Putamen (tissue), 1 donor: Measurements from ENCODE around the gene MAN2A1.

Experiments
- DNase-seq: peaks from one replicate; pipeline ENCODE4 v3.0.0-alpha.2; 2016; ENCODE audit warnings: low spot score

MAN2A1 gene

DNA sequence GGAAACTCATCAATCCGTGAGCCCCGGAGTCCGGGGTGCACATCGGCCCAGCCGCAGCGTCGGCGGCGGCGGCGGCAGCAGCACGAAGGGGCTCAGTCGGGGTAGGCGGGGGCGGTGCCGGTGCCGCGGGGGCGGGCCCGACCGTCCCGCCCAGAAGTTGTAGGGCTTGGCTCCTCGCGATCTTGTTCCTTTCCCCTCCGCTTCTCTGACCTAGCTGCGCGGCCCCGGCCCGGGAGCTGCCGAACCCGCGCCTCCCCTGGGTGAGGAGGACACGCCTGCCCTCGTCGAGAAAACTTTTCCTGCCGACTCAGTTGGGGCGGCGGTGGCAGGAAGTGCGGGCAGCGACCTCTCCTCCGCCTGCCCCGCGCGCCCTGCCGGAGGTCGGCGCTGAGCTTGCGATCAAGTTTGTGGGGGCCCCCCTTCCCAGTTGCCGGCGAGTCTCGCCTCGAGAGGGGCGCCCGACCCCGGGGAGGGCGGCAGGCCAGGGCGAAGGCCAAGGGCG, at the start of gene MAN2A1:
MAN2A1 (plus strand) TSS at position 188 of the 502 bp plus-strand sequence. CDS start 491 bp downstream, outside the sequence.
- peak; percentile 80 for DNase-seq

DNA sequence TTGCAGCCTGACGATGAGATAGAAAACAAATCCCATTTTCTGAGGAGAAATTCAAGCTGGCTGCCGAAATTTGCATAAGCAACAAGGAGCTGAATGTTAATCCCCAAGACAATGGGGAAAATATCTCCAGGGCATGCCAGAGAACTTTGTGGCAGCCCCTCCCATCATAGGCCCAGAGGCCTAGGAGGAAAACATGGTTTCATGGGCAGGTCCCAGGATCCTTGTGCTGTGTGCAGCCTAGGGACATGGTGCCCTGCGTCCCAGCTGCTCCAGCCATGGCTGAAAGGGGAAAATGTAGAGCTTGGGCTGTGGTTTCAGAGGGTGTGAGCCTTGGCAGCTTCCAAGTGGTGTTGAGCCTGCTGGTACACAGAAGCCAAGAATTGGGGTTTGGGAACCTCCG, 48.8 kb upstream of the MAN2A1 start:
- no peak for DNase-seq

DNA sequence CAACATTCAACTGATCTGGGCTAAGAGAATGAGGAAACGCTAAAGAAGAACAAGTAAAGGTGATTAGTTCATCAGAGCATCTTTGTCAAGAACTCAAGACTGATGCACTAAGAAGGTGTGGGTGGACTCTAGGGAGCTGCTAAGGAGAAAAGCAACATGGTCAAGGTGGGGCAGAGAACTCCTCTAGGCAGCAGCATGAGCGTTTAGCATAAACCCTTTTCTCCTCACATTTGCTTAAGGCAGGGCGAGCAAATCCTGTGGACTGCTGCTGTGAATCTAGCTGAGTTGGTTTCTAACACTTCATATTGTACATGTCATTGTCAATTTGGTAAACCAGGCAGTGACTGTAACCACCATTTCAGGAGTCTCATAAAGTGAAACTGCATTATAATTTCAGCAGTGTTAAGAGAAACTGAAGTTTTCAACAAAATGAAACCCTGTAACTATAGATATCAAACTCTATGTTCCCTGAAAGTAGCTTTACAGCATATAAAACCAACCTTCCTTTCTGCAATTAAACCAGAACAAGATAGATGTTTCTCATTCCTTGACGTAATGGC, 45.9 kb upstream of the MAN2A1 start:
- no peak for DNase-seq

DNA sequence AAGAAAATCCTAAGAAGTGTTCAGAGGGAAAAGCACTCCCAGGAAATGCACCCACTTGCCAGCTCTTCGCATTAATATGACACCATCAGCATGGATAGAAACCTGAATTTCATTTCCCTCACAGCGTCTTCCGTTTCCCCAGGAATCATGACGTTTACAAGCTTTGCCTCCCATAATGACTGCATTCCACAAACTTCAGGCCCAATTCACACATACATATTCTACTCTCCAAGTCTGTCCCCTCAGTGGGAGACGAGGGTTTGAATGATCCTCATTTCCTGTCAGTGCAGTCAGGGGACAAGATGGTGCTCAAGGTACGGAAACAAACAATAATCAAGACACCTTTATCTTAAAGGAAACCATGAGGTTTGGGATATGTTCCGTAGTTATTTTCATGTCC, 44.9 kb upstream of the MAN2A1 start:
- DNase-seq, result no peak

DNA sequence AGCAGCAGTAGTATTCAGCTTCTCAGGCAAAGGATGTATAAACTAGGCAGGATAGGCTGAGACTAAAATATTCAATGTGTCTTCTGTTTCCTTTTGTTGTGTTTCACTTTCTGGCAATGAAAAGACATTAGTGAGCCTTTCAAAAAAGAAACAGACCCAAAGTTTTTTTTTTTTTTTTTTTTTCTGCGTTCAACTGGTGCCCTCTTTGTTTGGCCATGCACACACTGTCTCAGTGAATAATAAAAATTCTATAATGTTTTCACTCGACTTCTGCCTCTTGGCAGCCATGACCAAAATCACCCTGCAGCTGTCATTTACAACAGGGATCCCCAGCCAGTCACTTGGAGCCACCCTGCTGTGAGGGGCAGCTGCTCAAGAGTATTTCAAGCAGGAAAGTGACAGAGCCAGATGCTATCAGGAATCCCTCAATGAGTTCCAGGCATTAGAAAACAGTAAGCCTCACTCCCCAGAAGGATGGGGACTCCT, 44.0 kb upstream of the MAN2A1 start:
- DNase-seq, result peak; percentile 72

DNA sequence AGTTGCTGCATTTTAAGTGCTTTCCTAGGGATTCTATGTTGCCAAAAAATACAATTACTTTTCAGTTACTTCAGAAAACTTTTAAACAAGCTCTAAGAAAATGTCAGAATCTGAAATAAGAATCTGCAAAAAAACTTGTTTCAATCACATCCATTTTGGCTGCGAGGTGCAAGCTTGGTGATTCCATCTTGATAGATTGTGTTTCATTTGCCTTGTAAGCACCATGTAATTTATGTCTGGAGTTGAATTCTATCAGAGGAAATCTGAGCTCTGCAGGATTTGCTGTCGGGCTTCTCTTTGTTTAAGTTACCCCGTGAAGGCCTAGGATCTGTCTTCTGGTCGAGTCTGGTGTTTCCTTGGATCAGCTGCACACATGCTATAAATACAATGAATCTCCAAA, 40.4 kb upstream of the MAN2A1 start:
- DNase-seq, result no peak

DNA sequence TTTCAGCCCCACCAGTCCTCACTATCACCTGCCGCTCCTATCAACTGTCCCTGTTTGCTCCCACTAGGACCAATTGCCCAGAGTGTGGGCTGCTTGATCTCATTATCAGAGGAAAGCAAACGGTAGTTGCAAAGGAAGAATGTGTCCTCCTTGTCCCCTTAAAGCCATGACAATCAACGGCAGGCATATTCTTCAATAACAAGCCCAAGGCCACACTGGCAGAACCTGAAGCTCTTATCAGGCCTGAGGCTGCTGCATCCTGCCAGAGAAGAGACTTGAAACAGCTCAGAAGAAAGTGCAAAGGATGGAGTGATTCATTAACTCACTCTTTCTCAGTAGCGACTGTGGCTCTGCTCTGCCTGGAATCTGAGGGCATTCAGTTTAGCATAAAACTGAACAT, 39.2 kb upstream of the MAN2A1 start:
- DNase-seq, result no peak

DNA sequence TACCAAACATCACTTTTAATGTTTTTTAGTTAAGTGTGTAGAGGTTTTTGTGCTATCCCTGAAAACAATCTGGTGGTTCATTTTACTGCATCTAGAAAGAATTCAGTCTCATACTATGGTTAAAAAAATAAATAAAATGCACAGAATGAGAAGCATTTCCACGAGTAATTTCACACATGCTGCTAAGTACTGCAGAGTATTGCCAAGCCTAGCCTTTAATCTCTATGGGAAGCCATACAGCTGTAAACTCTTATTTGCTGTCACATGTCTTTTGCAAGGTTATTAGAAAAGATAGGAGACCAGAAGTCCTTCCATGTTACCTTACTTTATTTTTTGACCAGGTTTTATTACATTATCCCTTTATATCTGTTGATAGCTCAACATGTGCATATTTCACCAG, 37.6 kb upstream of the MAN2A1 start:
- no peak for DNase-seq

DNA sequence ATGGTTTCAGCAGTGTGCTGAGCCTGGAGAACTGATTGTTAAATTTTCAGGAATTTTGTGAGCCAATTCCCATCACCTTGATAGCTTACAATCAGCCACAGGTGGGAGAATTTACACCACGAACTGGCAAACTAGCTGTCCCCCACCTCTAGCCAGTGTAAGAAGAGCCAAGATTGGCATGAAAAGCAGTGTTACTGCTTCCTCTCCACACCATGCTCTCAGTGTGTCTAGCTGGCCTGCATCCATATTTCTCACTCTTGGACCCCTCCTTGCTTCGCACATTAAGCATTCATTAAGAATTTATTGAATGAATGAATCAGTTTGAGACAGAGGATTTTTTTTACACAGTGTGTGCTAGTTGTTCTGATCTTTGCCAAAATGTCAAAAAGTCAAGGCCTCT, 36.7 kb upstream of the MAN2A1 start:
- DNase-seq, result no peak

DNA sequence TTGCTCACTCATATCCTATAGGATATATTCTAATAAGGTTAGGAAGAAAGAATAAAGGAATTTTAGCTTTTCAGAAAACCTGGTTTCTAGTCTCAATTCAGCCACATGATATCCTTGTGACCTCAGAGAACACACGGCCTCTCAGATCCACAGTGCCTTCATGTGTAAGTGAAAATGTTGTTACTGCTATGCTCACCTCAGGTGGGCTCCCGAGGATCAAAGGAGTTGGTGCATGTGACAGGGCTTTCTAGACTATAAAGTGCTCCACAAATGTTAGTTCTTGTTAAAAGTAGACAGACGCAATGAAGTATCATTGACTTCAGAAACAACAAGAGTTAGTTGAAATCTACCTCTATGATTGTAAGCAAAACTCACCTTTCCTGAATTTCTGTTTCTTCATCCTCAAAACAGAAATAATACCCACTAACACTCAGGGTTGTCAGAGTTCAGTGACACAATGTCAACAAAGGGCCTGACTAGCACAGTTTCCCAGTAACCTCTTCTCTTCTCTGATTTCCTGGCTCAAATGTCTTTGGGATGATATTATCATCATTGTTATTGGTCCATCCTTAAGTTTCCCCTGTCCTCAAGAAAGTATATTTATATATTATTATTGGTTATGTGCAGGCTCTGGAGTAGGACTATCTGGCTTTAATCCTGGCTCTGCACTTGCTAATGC, 36.0 kb upstream of the MAN2A1 start:
- DNase-seq, result no peak

DNA sequence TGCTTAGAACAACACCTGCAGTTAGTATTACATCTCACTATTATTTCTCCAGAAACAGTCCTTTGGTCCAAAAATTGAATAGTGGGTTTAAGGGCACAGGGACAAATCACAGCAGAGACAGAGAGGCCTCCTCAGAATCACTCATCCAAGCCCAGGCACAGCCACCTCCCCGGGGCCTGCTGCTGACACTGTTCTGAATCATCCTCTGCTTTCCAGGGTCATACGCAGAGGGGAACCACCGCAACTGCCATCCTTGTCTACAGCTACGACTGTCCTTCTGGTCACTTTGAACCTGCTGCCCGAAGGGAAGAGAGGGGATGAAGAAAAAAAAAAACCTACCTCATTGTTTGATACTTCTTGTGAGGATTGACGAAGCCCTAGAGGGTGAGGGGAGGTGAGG, 35.3 kb upstream of the MAN2A1 start:
- DNase-seq, result no peak

DNA sequence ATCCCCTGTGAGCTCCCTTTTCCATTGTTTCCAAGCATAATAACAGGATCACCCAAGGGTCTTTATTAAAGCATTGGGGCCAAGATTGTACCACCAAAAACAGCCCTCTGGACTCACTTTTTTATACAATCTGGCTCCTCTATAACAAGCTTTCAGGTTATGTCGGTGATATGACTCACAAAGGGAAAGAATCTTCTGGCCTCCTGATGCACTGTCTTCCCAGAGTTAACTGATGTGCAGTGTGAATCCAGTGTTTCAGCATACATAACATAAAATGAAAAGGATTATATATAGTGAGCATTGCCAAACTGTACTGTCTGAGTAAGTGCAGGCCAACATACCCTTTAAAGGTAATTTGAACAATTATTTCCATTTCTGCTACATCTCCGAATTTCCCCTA, 33.9 kb upstream of the MAN2A1 start:
- DNase-seq, result no peak

DNA sequence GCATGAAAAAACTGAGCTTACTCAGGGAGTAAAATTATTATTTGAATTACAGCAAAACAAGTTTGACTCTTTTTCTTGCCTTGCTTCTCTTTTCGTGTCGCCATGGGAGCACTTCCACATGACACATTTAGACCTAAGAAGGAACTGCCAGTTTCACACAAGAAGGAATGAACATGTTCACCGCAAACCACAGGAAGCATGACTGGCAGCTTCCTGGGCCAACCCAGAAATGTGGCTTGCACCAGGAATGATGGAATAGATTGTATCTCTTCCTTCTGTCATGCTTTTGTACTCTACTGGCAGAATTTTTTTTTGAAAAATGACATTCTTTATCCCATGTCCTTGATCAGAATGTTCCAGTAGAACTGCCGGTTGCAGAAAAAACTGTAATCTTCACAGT, 32.9 kb upstream of the MAN2A1 start:
- DNase-seq, result peak; percentile 55

DNA sequence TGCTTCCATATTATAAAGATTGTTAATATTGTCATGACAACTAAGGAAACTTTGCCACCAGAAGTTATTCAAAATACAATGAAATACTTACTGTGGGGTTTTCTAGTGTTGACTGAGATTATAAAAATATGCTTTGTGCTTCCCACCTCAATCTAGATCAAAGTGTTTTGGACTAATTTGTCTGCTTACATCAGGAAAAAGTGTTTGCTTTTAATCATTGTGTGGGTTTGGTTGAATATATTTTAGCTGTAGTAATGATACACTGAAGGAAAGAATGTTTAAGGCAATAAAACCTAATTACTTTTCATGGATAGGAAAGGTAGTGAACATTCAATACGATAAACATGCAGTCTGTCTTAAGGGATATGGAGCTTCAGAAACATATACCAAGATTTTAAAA, 29.8 kb upstream of the MAN2A1 start:
- DNase-seq, result no peak

DNA sequence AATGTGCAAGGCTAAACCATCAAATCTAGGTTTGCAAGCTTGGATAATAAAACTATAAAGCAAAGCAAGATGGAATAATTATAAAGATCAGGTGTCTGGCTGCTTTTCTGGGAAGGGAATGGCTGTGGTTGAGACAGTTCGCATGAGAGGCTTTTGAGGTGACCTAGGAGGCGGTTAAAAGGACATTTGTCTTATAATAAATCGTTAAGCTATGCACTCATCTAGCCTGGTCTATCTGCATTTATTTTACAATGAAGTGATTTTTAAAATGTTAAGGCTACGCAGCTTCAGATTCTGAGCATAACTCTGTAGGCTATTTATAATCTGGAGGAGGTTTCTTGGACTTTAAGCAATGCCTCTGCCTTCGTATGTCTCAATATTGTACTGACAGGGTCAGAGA, 29.4 kb upstream of the MAN2A1 start:
- no peak for DNase-seq

DNA sequence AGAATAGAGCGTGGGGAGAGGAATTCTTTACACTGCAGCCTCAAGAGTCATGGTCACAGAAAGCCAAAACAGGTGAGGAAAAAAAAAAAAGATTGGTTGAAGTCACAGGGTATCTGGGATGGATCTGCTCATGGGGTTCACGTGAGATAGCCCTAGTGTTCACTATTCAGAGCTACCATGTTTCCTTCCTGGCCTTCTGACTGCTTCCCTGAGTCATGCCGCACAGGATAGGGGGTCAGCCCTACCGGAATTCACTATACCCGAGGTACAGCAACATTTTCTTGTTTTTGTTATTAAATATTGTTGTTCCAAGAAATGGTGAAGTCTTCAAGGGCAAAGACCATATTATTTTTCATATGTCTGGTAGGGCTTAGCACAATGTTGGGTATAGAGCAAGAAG, 21.5 kb upstream of the MAN2A1 start:
- DNase-seq, result no peak

DNA sequence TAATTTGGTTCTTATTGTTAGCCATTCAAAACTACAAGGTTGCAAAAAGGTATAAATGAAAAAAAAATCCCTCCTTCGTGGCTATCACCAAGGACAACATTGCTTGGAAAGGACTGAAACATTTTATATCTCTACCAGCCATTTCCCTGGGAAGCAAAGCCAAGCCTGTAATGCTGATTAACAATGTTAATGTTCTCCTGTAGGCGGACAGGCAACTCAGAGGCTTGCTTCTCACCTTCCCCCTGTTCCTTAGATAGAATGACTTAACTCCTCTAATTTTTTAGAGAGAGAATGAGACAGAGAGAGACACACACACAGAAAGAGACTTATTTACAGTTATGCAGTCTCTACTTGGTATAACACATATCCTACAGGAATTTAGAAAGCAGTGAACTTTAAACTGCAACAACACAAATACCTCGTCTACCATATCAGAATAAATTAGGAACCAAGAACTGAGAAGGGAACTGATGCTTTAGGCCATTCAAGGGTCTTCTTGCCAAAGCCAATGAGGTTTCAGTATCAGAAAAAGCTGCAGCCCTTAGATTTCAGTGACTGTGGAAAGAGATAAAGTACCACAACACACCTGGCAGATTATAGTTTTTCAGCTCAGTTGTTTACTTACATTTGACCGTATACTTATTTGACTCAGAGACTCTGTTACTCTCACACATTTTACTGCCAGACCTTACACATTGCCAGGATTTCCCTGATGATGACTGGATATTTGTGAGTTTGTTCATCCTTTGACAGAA, 20.9 kb upstream of the MAN2A1 start:
- peak; percentile 58 for DNase-seq

DNA sequence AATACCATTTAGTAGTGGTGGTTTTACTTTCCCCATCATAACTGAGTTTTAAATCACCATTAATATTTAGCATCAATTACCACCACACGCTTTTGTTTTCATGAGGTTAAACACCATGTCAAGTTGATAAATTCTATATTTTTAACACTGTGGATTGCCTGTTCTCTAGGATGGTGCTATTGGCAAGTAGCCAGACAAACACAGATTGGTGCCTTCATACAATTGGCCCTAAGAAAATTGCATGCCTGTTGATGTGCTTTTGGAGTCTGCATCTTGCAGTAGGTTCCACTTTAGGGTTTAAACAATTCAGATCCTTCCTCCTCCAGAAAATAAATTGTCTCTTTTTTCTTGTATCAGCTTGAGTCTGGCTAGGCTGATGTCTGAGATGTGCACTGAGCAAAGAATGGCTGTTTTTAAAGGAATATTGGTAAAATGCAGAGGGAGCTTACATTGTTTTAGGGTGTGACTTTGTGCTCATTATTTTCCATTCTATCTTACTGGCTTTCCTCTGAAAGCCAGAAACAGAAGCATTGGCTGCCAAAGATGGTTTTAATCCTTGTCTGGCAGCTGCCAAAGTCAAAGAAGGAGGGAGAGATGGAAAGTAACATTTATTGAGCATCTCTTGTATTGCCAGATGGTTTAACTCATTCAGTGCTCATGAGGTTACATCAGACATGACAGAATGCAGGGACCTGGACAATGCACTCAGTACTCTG, 19.6 kb upstream of the MAN2A1 start:
- no peak for DNase-seq

DNA sequence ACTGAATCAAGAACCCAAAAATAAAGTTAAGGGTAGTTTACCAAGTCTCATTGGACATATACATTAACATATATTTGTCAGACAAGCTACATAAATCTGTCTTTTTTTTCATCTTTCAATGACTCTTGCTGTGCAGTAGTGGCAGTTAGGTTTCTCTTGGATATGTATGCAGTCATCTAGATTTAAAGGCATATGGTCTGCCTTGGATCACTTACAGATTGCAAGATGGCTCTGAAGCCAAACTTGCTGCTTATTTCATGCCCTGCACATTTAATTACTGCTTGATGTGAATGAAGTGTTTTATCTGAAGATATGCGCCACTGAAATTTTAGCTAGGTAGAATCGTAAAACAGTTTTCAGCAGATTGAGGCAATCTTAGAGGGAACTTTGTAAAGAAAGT, 18.6 kb upstream of the MAN2A1 start:
- no peak for DNase-seq

DNA sequence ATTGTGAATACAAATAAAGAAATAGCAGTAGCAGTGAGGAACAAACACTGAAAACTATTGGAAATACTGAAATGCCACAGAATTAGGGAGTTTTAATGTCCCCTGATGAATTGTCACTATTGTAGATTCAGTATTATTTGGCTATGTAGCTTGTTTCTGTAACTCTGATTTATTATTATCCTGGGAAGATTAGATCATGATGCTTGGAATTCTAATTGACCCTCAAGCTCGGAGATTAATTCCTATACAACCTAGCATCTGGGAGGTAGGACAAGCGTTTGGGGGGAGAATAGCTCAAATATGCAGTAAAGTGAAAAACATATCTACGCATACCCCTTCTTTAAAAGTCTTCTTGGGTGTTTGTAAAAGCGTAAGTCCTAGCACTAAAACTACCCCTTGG, 15.1 kb upstream of the MAN2A1 start:
- no peak for DNase-seq

DNA sequence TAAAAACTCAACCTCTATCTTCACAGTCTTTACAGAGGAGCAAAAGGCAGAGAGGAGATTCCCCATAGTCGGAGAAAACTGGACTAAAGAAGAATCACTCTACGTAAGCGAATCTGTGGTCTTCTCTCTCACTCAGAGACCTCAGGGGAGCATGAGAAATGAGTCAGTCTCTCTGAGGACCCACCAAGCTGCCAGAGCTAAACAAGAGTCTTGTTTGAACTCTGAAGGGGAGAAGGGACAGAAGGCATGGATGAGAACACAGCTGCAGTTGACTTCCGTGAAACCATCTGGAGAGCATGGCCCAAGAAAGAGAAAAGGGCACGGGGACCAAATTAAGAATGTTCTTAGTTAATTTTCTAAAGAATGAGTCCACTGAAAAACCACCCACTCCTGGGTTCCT, 12.8 kb upstream of the MAN2A1 start:
- no peak for DNase-seq

DNA sequence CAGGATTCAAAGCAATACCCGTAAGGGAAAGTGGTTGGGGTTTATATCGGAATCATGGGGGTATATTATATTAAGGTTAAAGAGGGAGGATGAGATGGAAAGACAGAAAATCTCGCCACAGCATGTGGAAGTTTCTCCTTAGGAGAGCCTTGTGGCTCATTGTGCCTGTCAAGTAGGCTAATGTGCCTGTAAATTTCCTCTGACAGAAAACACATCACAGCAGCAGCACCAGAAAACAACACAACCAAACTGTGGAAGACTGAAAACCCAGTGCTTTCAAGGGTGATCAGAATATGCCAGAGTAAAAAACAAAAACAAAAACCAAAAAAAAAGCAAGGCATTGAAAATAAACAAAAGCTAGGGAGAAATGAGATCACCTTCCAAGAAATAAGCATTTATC, 11.3 kb upstream of the MAN2A1 start:
- DNase-seq, result no peak

DNA sequence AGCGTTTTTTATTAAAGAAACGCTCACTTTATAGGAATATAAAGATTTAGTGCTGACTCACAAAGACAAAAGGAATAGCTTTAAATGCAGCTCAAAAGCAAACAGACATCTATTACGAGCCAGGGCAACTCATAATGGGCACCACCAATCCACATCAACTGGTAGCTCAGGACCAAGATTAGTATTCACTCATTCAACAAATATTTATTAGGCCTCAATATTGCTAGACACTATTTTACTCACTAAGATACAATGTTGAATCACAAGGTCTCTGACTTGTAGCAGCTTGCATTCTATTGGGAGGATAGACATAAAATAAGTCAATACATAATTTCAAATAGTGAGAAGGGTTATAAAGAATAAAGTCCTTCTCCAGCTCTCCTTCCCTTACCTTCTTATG, 8.0 kb upstream of the MAN2A1 start:
- no peak for DNase-seq
